HL-60/S4 (cell line): ENCODE results near the gene ACY1.
"Not testable (repeated sequence)": the region's sequence is repeated elsewhere in the genome, so short reads cannot be mapped to it uniquely, and the experiment has no call there.

Experiments
- in situ Hi-C: fragments of 300-500 bp; cut with MboI; formaldehyde crosslinking; loops from 2 replicates; pipeline ENCODE4 v1.14.3; 2022; ENCODE audit warnings: low sequenced_read_pairs

The ACY1 gene

GRCh38 chr3:52023101-52023770 is 39.9 kb downstream of the ACY1 start:
- in situ Hi-C loops: no loop called here

- in situ Hi-C loops: no loop called here
Observed at GRCh38 chr3:52023860-52024764, 40.8 kb downstream of the ACY1 start.

GRCh38 chr3:52024765-52025452 is 41.6 kb downstream of the ACY1 start:
- in situ Hi-C loops: no loop called here

GRCh38 chr3:52025453-52025852 is 42.1 kb downstream of the ACY1 start:
- in situ Hi-C loops: no loop called here

GRCh38 chr3:52026041-52026440 is 42.7 kb downstream of the ACY1 start:
- in situ Hi-C loops: no loop called here

GRCh38 chr3:52028572-52028971 is 45.2 kb downstream of the ACY1 start:
- in situ Hi-C loops: no loop called here

- in situ Hi-C loops: no loop called here
Observed at GRCh38 chr3:52029053-52029452, 45.7 kb downstream of the ACY1 start.

GRCh38 chr3:52029535-52029934 is 46.2 kb downstream of the ACY1 start:
- in situ Hi-C loops: no loop called here

- in situ Hi-C loops: no loop called here
Observed at GRCh38 chr3:52030714-52031310, 47.5 kb downstream of the ACY1 start.

- in situ Hi-C loops: no loop called here
Observed at GRCh38 chr3:52031896-52032295, 48.6 kb downstream of the ACY1 start.

- in situ Hi-C loops: no loop called here
Observed at GRCh38 chr3:52032702-52033408, 49.5 kb downstream of the ACY1 start.

GRCh38 chr3:52033748-52034147 is 50.4 kb downstream of the ACY1 start:
- in situ Hi-C loops: not testable (repeated sequence)

GRCh38 chr3:52034212-52034611 is 50.9 kb downstream of the ACY1 start:
- in situ Hi-C loops: no loop called here

- in situ Hi-C loops: no loop called here
Observed at GRCh38 chr3:52034651-52035050, 51.3 kb downstream of the ACY1 start.

GRCh38 chr3:52036222-52036694 is 52.9 kb downstream of the ACY1 start:
- in situ Hi-C loops: no loop called here

GRCh38 chr3:52036829-52037228 is 53.5 kb downstream of the ACY1 start:
- in situ Hi-C loops: no loop called here

- in situ Hi-C loops: no loop called here
Observed at GRCh38 chr3:52037291-52037690, 54.0 kb downstream of the ACY1 start.

- in situ Hi-C loops: no loop called here
Observed at GRCh38 chr3:52038227-52038626, 54.9 kb downstream of the ACY1 start.
